IMR-90 (cell line): ENCODE results near the gene PDCD6IP. TPM values are rescaled to one million over a fixed set of nuclear protein-coding genes. Genes with fewer than 3 reads are reported as not detected.
"Not testable (repeated sequence)": the region's sequence is repeated elsewhere in the genome, so short reads cannot be mapped to it uniquely, and the experiment has no call there.

Source experiments
- ATAC-seq: fragments of 200-7000 bp; cut with Tn5 transposase; 2 replicates; pipeline ENCODE4 v1.9.1; 2020; ENCODE audit warnings: low read depth, mild to moderate bottlenecking, moderate library complexity
- BruUV-seq: library from RNA; stranded (reverse); fragments of 400-500 nt; replicated peaks from 2 replicates; lab custom pipeline; 2021; lab: Mats Ljungman, UMichigan
- CTCF ChIA-PET: fragments of 300-600 bp; formaldehyde crosslinking; extraction: SDS; loops from one replicate; lab custom pipeline; 2021; ENCODE audit warnings: antibody characterized with exemption; lab: Yijun Ruan, JAX
- POLR2A ChIA-PET: fragments of 300-600 bp; sonication (Branson Sonifier 250); formaldehyde crosslinking; loops from one replicate; lab custom pipeline; 2022; ENCODE audit warnings: antibody characterized with exemption; ENCODE audit not compliant: unreplicated experiment; lab: Charles Lee
- DNase-seq: peaks from one replicate; pipeline ENCODE4 v3.0.0; 2013
- H2AFZ ChIP-seq: replicated peaks from 2 replicates; pipeline ENCODE3; 2013; ENCODE audit warnings: low read length, mild to moderate bottlenecking; ENCODE audit not compliant: poor library complexity
- H2AK5ac ChIP-seq: 2 replicates; pipeline ENCODE4 v1.6.1; 2013; ENCODE audit warnings: low read depth, low read length, inconsistent platforms
- H2AK9ac ChIP-seq: replicated peaks from 2 replicates; pipeline ENCODE3; 2013; ENCODE audit warnings: mild to moderate bottlenecking, low read depth, low read length, moderate library complexity; ENCODE audit not compliant: poor library complexity
- H2BK120ac ChIP-seq: 2 replicates; pipeline ENCODE4 v1.6.1; 2013; ENCODE audit warnings: low read depth, low read length, inconsistent platforms
- H2BK15ac ChIP-seq: 3 replicates; pipeline ENCODE4 v1.6.1; 2013; ENCODE audit warnings: low read depth, low read length, inconsistent platforms
- H2BK20ac ChIP-seq: 2 replicates; pipeline ENCODE4 v1.6.1; 2013; ENCODE audit warnings: low read depth, mild to moderate bottlenecking, inconsistent platforms, low read length, moderate library complexity
- H2BK5ac ChIP-seq: 2 replicates; pipeline ENCODE4 v1.6.1; 2013; ENCODE audit warnings: mild to moderate bottlenecking, low read depth, low read length, inconsistent platforms; ENCODE audit not compliant: poor library complexity, severe bottlenecking
- H3K14ac ChIP-seq: replicated peaks from 2 replicates; pipeline ENCODE4 v1.6.1; 2013; ENCODE audit warnings: low read depth, low read length, inconsistent platforms
- H3K18ac ChIP-seq: 2 replicates; pipeline ENCODE4 v1.6.1; 2013; ENCODE audit warnings: low read depth, low read length, control low read depth
- H3K23ac ChIP-seq: 2 replicates; pipeline ENCODE4 v1.6.1; 2013; ENCODE audit warnings: low read depth, low read length, inconsistent platforms
- H3K27ac ChIP-seq: 2 replicates; pipeline ENCODE4 v1.5.1; 2013; ENCODE audit warnings: mild to moderate bottlenecking, control low read depth, low read length; ENCODE audit not compliant: insufficient read depth
- H3K27me3 ChIP-seq: 2 replicates; pipeline ENCODE4 v1.6.1; 2013; ENCODE audit warnings: low read length; ENCODE audit not compliant: control insufficient read depth, insufficient read depth
- H3K36me3 ChIP-seq: 2 replicates; pipeline ENCODE4 v1.6.1; 2013; ENCODE audit warnings: low read length, mixed read lengths; ENCODE audit not compliant: control insufficient read depth, insufficient read depth
- H3K4ac ChIP-seq: 2 replicates; pipeline ENCODE4 v1.6.1; 2013; ENCODE audit warnings: low read depth, low read length, inconsistent platforms
- H3K4me1 ChIP-seq: 2 replicates; pipeline ENCODE4 v1.6.1; 2013; ENCODE audit warnings: low read length, mixed read lengths; ENCODE audit not compliant: control insufficient read depth, insufficient read depth
- H3K4me2 ChIP-seq: 2 replicates; pipeline ENCODE4 v1.6.1; 2013; ENCODE audit warnings: low read depth, mild to moderate bottlenecking, control low read depth, low read length, moderate library complexity
- H3K4me3 ChIP-seq: 2 replicates; pipeline ENCODE4 v1.5.1; 2013; ENCODE audit warnings: low read depth, mild to moderate bottlenecking, control low read depth, low read length, moderate library complexity; ENCODE audit not compliant: insufficient read depth
- H3K56ac ChIP-seq: 2 replicates; pipeline ENCODE4 v1.6.1; 2013; ENCODE audit warnings: low read length, inconsistent platforms; ENCODE audit not compliant: insufficient read depth; ENCODE audit errors: extremely low read depth
- H3K79me1 ChIP-seq, 2 experiments: 2 replicates each; pipeline ENCODE4 v1.6.1; 2013; ENCODE audit warnings: low read length in 2 of 2, inconsistent platforms in 1 of 2, low read depth in 1 of 2
- H3K9ac ChIP-seq: 2 replicates; pipeline ENCODE4 v1.6.1; 2013; ENCODE audit warnings: low read depth, low read length, control low read depth
- H3K9me1 ChIP-seq: 2 replicates; pipeline ENCODE4 v1.6.1; 2013; ENCODE audit warnings: low read length, inconsistent platforms; ENCODE audit not compliant: insufficient read depth
- H3K9me3 ChIP-seq: 2 replicates; pipeline ENCODE4 v1.6.1; 2013; ENCODE audit warnings: low read length; ENCODE audit not compliant: control insufficient read depth, insufficient read depth
- H4K20me1 ChIP-seq: 2 replicates; pipeline ENCODE4 v1.6.1; 2013; ENCODE audit warnings: low read length, inconsistent platforms; ENCODE audit not compliant: insufficient read depth
- H4K5ac ChIP-seq: 2 replicates; pipeline ENCODE4 v1.6.1; 2013; ENCODE audit warnings: mild to moderate bottlenecking, low read depth, low read length, control low read depth
- H4K8ac ChIP-seq, 2 experiments: 2 replicates each; pipeline ENCODE4 v1.6.1; 2013; ENCODE audit warnings: low read depth in 2 of 2, low read length in 2 of 2, control low read depth in 1 of 2, inconsistent platforms in 1 of 2
- H4K91ac ChIP-seq: 2 replicates; pipeline ENCODE4 v1.6.1; 2013; ENCODE audit warnings: low read depth, low read length, inconsistent platforms; ENCODE audit not compliant: insufficient read depth
- WGBS, 2 experiments: methylation state at CpG; one replicate each; pipeline versions ENCODE4 v1.1.5 to v1.1.7; 2013; ENCODE audit warnings: missing lambda C conversion rate in 2 of 2; ENCODE audit not compliant: insufficient read length in 1 of 2; ENCODE audit errors: extremely low coverage in 2 of 2; 5-methylcytosine and 5-hydroxymethylcytosine counted together
- dilution Hi-C: fragments of 300-500 bp; cut with HindIII; formaldehyde crosslinking; loops from one replicate; pipeline ENCODE4 v1.14.3; 2018; ENCODE audit warnings: low sequenced_read_pairs; ENCODE audit not compliant: unreplicated experiment
- in situ Hi-C: fragments of 300-500 bp; cut with MboI; formaldehyde crosslinking; loops from 3 replicates; pipeline ENCODE4 v1.14.3; 2019; ENCODE audit warnings: low sequenced_read_pairs, inconsistent platforms, mixed read lengths
- intact Hi-C: fragments of 100-400 bp; cut with micrococcal nuclease; formaldehyde crosslinking; loops from 2 replicates; pipeline ENCODE4 v1.10.0; 2022
- polyA plus RNA-seq, 3 experiments: library from polyadenylated mRNA; depleted of rRNA; stranded (reverse); fragments of >200 nt; gene quantifications; 2 replicates each; pipeline ENCODE4 v1.2.3, GENCODE V29; 2012; ENCODE audit warnings: low replicate concordance in 1 of 3
- total RNA-seq: library from RNA; depleted of rRNA; stranded (reverse); fragments of >200 nt; gene quantifications from 2 replicates; pipeline ENCODE4 v1.2.3, GENCODE V29; 2012

The PDCD6IP gene
- total and polyA plus RNA-seq, 2 of the 4 experiments (the other 2 are of a cell fraction) = 68.1 to 78.3 TPM

GRCh38 chr3:33781413-33781812 lies 17.0 kb upstream of the PDCD6IP start:
- DNase-seq, H3K27ac ChIP-seq, H3K9ac ChIP-seq, H3K4me3 ChIP-seq, H3K56ac ChIP-seq, H3K4me1 ChIP-seq, H4K8ac ChIP-seq, H2BK15ac ChIP-seq, H2BK120ac ChIP-seq, H3K14ac ChIP-seq, H4K91ac ChIP-seq, H3K9me3 ChIP-seq, H4K20me1 ChIP-seq, H3K79me1 ChIP-seq, H3K4me2 ChIP-seq, H2AK9ac ChIP-seq, H2AFZ ChIP-seq, dilution Hi-C loops, BruUV-seq, H3K18ac ChIP-seq, ATAC-seq, H3K23ac ChIP-seq, H3K36me3 ChIP-seq, H2AK5ac ChIP-seq, H3K4ac ChIP-seq, H3K9me1 ChIP-seq, POLR2A ChIA-PET, H3K27me3 ChIP-seq, H4K5ac ChIP-seq, H2BK5ac ChIP-seq, H2BK20ac ChIP-seq: not testable (repeated sequence)
- CTCF ChIA-PET = interaction anchor here (0.6 kb wide), 1 partner anchor 73 kb away, joined by 6 read pairs; no protein-coding TSS in a partner anchor
- WGBS, 2 experiments = 100% methylated on average over 1 of the region's 6 CpGs; no CpG with 5 or more reads in 1 of the 2 experiments
- intact Hi-C loops = loop anchor here (10.0 kb wide), 1 partner anchor 377 kb away; no protein-coding TSS in a partner anchor
- in situ Hi-C loops = loop anchor here (10.0 to 25.0 kb wide), 2 partner anchors 647 to 819 kb away; partner anchors contain the start of gene CCR4
